Neural progenitor cell (in vitro differentiated cells): ENCODE results near the gene MAGI2. TPM values are rescaled to one million over a fixed set of nuclear protein-coding genes. Genes with fewer than 3 reads are reported as not detected.

ENCODE experiments used
- DNase-seq: peaks from one replicate; pipeline ENCODE4 v3.0.0-alpha.2; 2016; ENCODE audit warnings: low spot score
- H2AFZ ChIP-seq: fragments of 200-600 bp; sonication (generic); replicated peaks from 2 replicates; pipeline ENCODE4 v1.6.1; 2016; ENCODE audit warnings: antibody characterized with exemption
- H3F3A ChIP-seq: fragments of 200-600 bp; sonication (generic); 2 replicates; pipeline ENCODE4 v1.6.1; 2016; ENCODE audit warnings: antibody characterized with exemption, low read depth
- H3K27ac ChIP-seq: fragments of 200-600 bp; sonication (generic); 2 replicates; pipeline ENCODE4 v1.5.1; 2016; ENCODE audit warnings: mild to moderate bottlenecking
- H3K27me3 ChIP-seq: fragments of 200-600 bp; sonication (generic); 2 replicates; pipeline ENCODE4 v1.6.1; 2016; ENCODE audit warnings: mild to moderate bottlenecking, moderate library complexity
- H3K36me3 ChIP-seq: fragments of 200-600 bp; sonication (generic); 2 replicates; pipeline ENCODE4 v1.5.1; 2016
- H3K4me1 ChIP-seq: fragments of 200-600 bp; sonication (generic); 2 replicates; pipeline ENCODE4 v1.6.1; 2016; ENCODE audit warnings: mixed run types
- H3K4me2 ChIP-seq: fragments of 200-600 bp; sonication (generic); 2 replicates; pipeline ENCODE4 v1.6.1; 2016
- H3K4me3 ChIP-seq: fragments of 200-600 bp; sonication (generic); 2 replicates; pipeline ENCODE4 v1.5.1; 2016
- H3K79me2 ChIP-seq: fragments of 200-600 bp; sonication (generic); 2 replicates; pipeline ENCODE4 v1.6.1; 2016; ENCODE audit warnings: low read depth
- H3K9ac ChIP-seq: fragments of 200-600 bp; sonication (generic); 2 replicates; pipeline ENCODE4 v1.6.1; 2016
- H3K9me3 ChIP-seq: fragments of 200-600 bp; sonication (generic); 2 replicates; pipeline ENCODE4 v1.5.1; 2016; ENCODE audit warnings: low read depth
- H4K20me1 ChIP-seq: fragments of 200-600 bp; sonication (generic); 2 replicates; pipeline ENCODE4 v1.6.1; 2016; ENCODE audit warnings: low read depth
- H3K27ac Mint-ChIP-seq: 3 replicates; pipeline ENCODE4 v1.8.0; 2021; ENCODE audit warnings: mixed read lengths
- H3K27me3 Mint-ChIP-seq: 2 replicates; pipeline ENCODE4 v1.8.0; 2022; ENCODE audit warnings: low read depth, mild to moderate bottlenecking, inconsistent platforms, moderate library complexity, mixed read lengths; ENCODE audit not compliant: insufficient read depth
- H3K36me3 Mint-ChIP-seq: 3 replicates; pipeline ENCODE4 v1.8.0; 2021; ENCODE audit warnings: mixed read lengths
- H3K4me1 Mint-ChIP-seq: 3 replicates; pipeline ENCODE4 v1.8.0; 2021; ENCODE audit warnings: mixed read lengths
- H3K4me3 Mint-ChIP-seq: 3 replicates; pipeline ENCODE4 v1.8.0; 2021; ENCODE audit warnings: mild to moderate bottlenecking, moderate library complexity, mixed read lengths
- H3K9me3 Mint-ChIP-seq: 3 replicates; pipeline ENCODE4 v1.8.0; 2020; ENCODE audit warnings: mixed read lengths
- EZH2 ChIP-seq: fragments of 200-600 bp; sonication (generic); IDR thresholded peaks from 2 replicates; pipeline ENCODE4 v1.6.1; 2017; ENCODE audit warnings: antibody characterized with exemption, mild to moderate bottlenecking, moderate library complexity
- EZH2phosphoT487 ChIP-seq: fragments of 200-600 bp; sonication (generic); IDR thresholded peaks from 2 replicates; pipeline ENCODE4 v1.6.1; 2017; ENCODE audit warnings: antibody characterized with exemption
- total RNA-seq: library from RNA; depleted of rRNA; stranded (reverse); fragments of >200 nt; gene quantifications from 2 replicates; pipeline ENCODE4 v1.2.3, GENCODE V29; 2015; ENCODE audit warnings: low replicate concordance
- TF ChIP-seq, protein P1 (sequence below): fragments of 200-600 bp; sonication (generic); IDR thresholded peaks from 2 replicates; pipeline ENCODE4 v1.5.1; 2017; ENCODE audit warnings: antibody characterized with exemption, mild to moderate bottlenecking

MAGI2 gene
- total RNA-seq, 1 donor from 2014 or later: 5.8 TPM

GRCh38 chr7:78465894-78466293 lies 987.6 kb downstream of the MAGI2 start:
- Histone ChIP-seq H3K79me2 (no peaks in the 10 kb centered on the region), H3K9me3 (no peaks in the 10 kb centered on the region), H3K4me3 (no peak overlapping the region), H3K27me3 (no peaks in the 10 kb centered on the region), H3F3A (no peaks in the 10 kb centered on the region), H3K36me3 (no peaks in the 10 kb centered on the region), H3K4me1 (no peaks in the 10 kb centered on the region), H4K20me1 (no peaks in the 10 kb centered on the region), H3K4me2 (no peak overlapping the region), H2AFZ (no peak overlapping the region), H3K27ac (no peak overlapping the region), H3K9ac (no peak overlapping the region)
- TF ChIP-seq, protein P1, sequence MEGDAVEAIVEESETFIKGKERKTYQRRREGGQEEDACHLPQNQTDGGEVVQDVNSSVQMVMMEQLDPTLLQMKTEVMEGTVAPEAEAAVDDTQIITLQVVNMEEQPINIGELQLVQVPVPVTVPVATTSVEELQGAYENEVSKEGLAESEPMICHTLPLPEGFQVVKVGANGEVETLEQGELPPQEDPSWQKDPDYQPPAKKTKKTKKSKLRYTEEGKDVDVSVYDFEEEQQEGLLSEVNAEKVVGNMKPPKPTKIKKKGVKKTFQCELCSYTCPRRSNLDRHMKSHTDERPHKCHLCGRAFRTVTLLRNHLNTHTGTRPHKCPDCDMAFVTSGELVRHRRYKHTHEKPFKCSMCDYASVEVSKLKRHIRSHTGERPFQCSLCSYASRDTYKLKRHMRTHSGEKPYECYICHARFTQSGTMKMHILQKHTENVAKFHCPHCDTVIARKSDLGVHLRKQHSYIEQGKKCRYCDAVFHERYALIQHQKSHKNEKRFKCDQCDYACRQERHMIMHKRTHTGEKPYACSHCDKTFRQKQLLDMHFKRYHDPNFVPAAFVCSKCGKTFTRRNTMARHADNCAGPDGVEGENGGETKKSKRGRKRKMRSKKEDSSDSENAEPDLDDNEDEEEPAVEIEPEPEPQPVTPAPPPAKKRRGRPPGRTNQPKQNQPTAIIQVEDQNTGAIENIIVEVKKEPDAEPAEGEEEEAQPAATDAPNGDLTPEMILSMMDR: no peak
- TF ChIP-seq EZH2phosphoT487: no peak
- no peak for TF ChIP-seq EZH2
- H3K4me3 Mint-ChIP-seq: no peak overlapping the region
- H3K36me3 Mint-ChIP-seq: no peaks in the 10 kb centered on the region
- peaks cover 2% of the 10 kb centered on the region for H3K27me3 Mint-ChIP-seq
- no peak for DNase-seq
- H3K27ac Mint-ChIP-seq: no peak overlapping the region
- H3K9me3 Mint-ChIP-seq: no peaks in the 10 kb centered on the region
- H3K4me1 Mint-ChIP-seq: no peaks in the 10 kb centered on the region

GRCh38 chr7:78463039-78463438 lies 990.4 kb downstream of the MAGI2 start:
- H3K79me2 ChIP-seq: no peaks in the 10 kb centered on the region
- no peak overlapping the region for H3K27ac ChIP-seq
- no peaks in the 10 kb centered on the region for H3F3A ChIP-seq
- H3K27me3 ChIP-seq: no peaks in the 10 kb centered on the region
- H3K9me3 ChIP-seq: no peaks in the 10 kb centered on the region
- no peak overlapping the region for H3K4me3 Mint-ChIP-seq
- H3K36me3 ChIP-seq: no peaks in the 10 kb centered on the region
- H3K27me3 Mint-ChIP-seq: peaks cover 2% of the 10 kb centered on the region
- H4K20me1 ChIP-seq: no peaks in the 10 kb centered on the region
- TF ChIP-seq EZH2phosphoT487: no peak
- TF ChIP-seq EZH2: no peak
- TF ChIP-seq, protein P1: no peak
- no peaks in the 10 kb centered on the region for H3K36me3 Mint-ChIP-seq
- H3K9ac ChIP-seq: no peak overlapping the region
- no peak overlapping the region for H3K4me2 ChIP-seq
- H3K4me3 ChIP-seq: no peak overlapping the region
- no peaks in the 10 kb centered on the region for H3K4me1 ChIP-seq
- H2AFZ ChIP-seq: no peak overlapping the region
- H3K4me1 Mint-ChIP-seq: no peaks in the 10 kb centered on the region
- no peaks in the 10 kb centered on the region for H3K9me3 Mint-ChIP-seq
- no peak for DNase-seq
- no peak overlapping the region for H3K27ac Mint-ChIP-seq

- Mint-ChIP-seq H3K4me1 (peaks cover 4% of the 10 kb centered on the region), H3K27ac (no peak overlapping the region), H3K4me3 (no peak overlapping the region), H3K9me3 (no peaks in the 10 kb centered on the region), H3K27me3 (no peaks in the 10 kb centered on the region), H3K36me3 (no peaks in the 10 kb centered on the region)
- no peaks in the 10 kb centered on the region for H3K27me3 ChIP-seq
- no peaks in the 10 kb centered on the region for H3K79me2 ChIP-seq
- H3F3A ChIP-seq: no peaks in the 10 kb centered on the region
- TF ChIP-seq EZH2phosphoT487 (no peak), EZH2 (no peak)
- TF ChIP-seq, protein P1: no peak
- no peaks in the 10 kb centered on the region for H3K9me3 ChIP-seq
- H4K20me1 ChIP-seq: no peaks in the 10 kb centered on the region
- no peak overlapping the region for H3K27ac ChIP-seq
- no peak overlapping the region for H3K4me3 ChIP-seq
- H3K4me2 ChIP-seq: no peak overlapping the region
- no peaks in the 10 kb centered on the region for H3K36me3 ChIP-seq
- no peak overlapping the region for H2AFZ ChIP-seq
- DNase-seq: no peak
- H3K9ac ChIP-seq: no peak overlapping the region
- no peaks in the 10 kb centered on the region for H3K4me1 ChIP-seq
Observed at GRCh38 chr7:78450706-78451105, 1002.8 kb downstream of the MAGI2 start.

DNA sequence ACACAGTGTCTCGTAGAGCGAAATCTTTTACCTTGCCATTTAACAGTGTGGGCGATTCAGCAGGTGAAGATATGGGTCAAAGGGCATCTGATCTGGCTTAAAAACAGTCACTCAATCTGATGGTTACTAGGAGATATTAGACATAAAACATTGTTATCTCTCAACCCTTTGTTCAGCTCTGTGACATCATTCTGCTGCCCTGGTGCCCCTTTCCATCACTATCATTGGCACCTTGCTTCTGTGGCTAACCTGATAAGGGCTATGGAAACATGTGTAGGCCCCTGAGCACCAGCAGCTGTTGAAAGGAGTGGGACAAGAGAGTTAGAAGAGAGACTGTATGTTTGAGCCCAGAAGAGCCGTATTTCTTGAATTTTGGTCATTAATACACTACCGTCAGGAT lies 1004.6 kb downstream of the MAGI2 start:
- Histone ChIP-seq H3K4me1 (no peaks in the 10 kb centered on the region), H2AFZ (no peak overlapping the region), H3K4me3 (no peak overlapping the region), H3K79me2 (no peaks in the 10 kb centered on the region), H3K36me3 (no peaks in the 10 kb centered on the region), H4K20me1 (no peaks in the 10 kb centered on the region), H3K27me3 (no peaks in the 10 kb centered on the region), H3K27ac (no peak overlapping the region), H3K9me3 (no peaks in the 10 kb centered on the region), H3K9ac (no peak overlapping the region), H3K4me2 (no peak overlapping the region), H3F3A (no peaks in the 10 kb centered on the region)
- no peak for DNase-seq
- no peak for TF ChIP-seq EZH2
- TF ChIP-seq EZH2phosphoT487: no peak
- TF ChIP-seq, protein P1: no peak
- no peaks in the 10 kb centered on the region for H3K27me3 Mint-ChIP-seq
- H3K27ac Mint-ChIP-seq: no peak overlapping the region
- peaks cover 4% of the 10 kb centered on the region for H3K4me1 Mint-ChIP-seq
- no peaks in the 10 kb centered on the region for H3K9me3 Mint-ChIP-seq
- H3K4me3 Mint-ChIP-seq: no peak overlapping the region
- H3K36me3 Mint-ChIP-seq: no peaks in the 10 kb centered on the region
